Measurements from ENCODE around the gene CWC25. TPM values are rescaled to one million over a fixed set of nuclear protein-coding genes. Genes with fewer than 3 reads are reported as not detected.

CWC25 gene
- total and polyA plus RNA-seq, 2 of the 13 experiments (the other 11 are each of a cell fraction or from before 2014, with no cell fraction given): 15.6 to 22.7 TPM

- TF ChIP-seq, protein P1, sequence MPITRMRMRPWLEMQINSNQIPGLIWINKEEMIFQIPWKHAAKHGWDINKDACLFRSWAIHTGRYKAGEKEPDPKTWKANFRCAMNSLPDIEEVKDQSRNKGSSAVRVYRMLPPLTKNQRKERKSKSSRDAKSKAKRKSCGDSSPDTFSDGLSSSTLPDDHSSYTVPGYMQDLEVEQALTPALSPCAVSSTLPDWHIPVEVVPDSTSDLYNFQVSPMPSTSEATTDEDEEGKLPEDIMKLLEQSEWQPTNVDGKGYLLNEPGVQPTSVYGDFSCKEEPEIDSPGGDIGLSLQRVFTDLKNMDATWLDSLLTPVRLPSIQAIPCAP (CRISPR knock-in tag; IDR thresholded peaks at IDR 0.05; ENCODE audit: low read depth): no peak
- TF ChIP-seq UBTF (CRISPR knock-in tag; IDR thresholded peaks at IDR 0.05) (0 out of 2 replicates have a peak, but pooled peaks have one; percentile 13), FOXM1 (CRISPR knock-in tag; IDR thresholded peaks at IDR 0.05) (no peak), ZHX2 (IDR thresholded peaks at IDR 0.05; ENCODE audit: low read depth) (no peak), ZHX2 (CRISPR knock-in tag; IDR thresholded peaks at IDR 0.05; ENCODE audit: borderline replicate concordance) (no peak), WIZ (CRISPR knock-in tag; IDR thresholded peaks at IDR 0.05) (no peak), POGZ (CRISPR knock-in tag; IDR thresholded peaks at IDR 0.05) (no peak), GLI4 (CRISPR knock-in tag; IDR thresholded peaks at IDR 0.05; ENCODE audit: borderline replicate concordance) (no peak), SRSF9 (IDR thresholded peaks at IDR 0.05; ENCODE audit: borderline replicate concordance, insufficient read depth, low read depth, low read length, poor library complexity, severe bottlenecking) (no peak), ZSCAN25 (CRISPR knock-in tag; IDR thresholded peaks at IDR 0.05) (no peak), ZNF703 (CRISPR knock-in tag; IDR thresholded peaks at IDR 0.05; ENCODE audit: borderline replicate concordance) (no peak), ZNF530 (CRISPR knock-in tag; IDR thresholded peaks at IDR 0.05; ENCODE audit: low read depth) (no peak), NFIC (IDR thresholded peaks at IDR 0.05; ENCODE audit: low read length) (peak; percentile 44), AKAP8 (CRISPR knock-in tag; IDR thresholded peaks at IDR 0.05) (no peak), TEAD3 (CRISPR knock-in tag; optimal IDR thresholded peaks at IDR 0.05; ENCODE audit: borderline replicate concordance) (peak; percentile 89), U2AF1 (optimal IDR thresholded peaks at IDR 0.05; ENCODE audit: low read depth, low read length) (no peak), ZNF652 (CRISPR knock-in tag; IDR thresholded peaks at IDR 0.05; ENCODE audit: borderline replicate concordance, low read depth) (no peak), ZNF598 (CRISPR knock-in tag; IDR thresholded peaks at IDR 0.05; ENCODE audit: borderline replicate concordance) (0 out of 2 replicates have a peak, but pooled peaks have one; percentile 6), ZNF619 (CRISPR knock-in tag; IDR thresholded peaks at IDR 0.05) (no peak), ZNF317 (CRISPR knock-in tag; IDR thresholded peaks at IDR 0.05) (no peak; the same call in 1 of the 2 replicates), ZNF12 (CRISPR knock-in tag; IDR thresholded peaks at IDR 0.05) (peak; percentile 9; the same call in 1 of the 2 replicates)
These were observed 43.1 kb upstream of the CWC25 start (continued) for GRCh38 chr17:38867968-38868816.

All from HepG2 (cell line).